NCI-H2107 treated with DMSO at 0.1 percent for 48 hours (cell line): Measurements from ENCODE around the gene ARID5A.
"Not testable (repeated sequence)": the region's sequence is repeated elsewhere in the genome, so short reads cannot be mapped to it uniquely, and the experiment has no call there.

Experiments used
- DNase-seq: peaks from one replicate; lab custom pipeline; 2025; ENCODE audit not compliant: unreplicated experiment; lab: John Stamatoyannopoulos, UW

Gene ARID5A

DNA sequence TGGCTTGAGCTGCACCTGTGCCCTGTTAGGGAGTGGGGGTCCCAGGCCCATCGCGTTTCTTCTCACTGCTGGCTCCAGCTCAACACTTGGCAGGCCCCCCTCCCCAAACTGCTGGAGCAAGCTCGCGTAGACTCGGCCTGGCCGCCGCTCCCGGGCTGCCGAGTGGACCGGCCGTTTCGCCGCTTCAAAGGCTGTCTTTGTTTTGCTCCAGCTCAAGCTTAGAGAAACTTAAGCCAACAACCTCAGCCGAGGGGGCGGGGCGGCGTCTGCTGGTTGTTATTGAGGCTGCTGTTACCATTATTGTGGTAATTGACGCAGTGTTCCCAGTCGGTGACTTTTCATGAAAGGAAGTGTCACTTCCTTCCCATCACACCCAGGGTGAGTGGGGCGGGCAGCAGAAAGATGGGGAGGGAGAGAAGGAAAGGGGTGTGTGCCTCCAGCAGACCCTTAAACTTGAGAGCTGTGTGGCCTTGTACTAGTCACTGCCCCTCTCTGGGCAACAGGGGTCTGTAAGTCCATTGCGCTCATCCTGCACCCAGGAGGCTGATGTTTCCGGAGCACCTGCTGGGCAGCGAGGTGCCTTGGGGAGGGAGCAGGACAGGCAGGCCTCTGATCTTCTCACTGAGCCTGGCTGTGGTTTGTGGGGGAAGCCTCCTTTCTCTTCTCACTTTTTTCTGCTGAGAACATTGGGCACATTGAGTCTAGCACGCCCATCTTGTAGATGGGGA lies 2.1 kb downstream of the ARID5A start:
- DNase-seq: no peak

DNA sequence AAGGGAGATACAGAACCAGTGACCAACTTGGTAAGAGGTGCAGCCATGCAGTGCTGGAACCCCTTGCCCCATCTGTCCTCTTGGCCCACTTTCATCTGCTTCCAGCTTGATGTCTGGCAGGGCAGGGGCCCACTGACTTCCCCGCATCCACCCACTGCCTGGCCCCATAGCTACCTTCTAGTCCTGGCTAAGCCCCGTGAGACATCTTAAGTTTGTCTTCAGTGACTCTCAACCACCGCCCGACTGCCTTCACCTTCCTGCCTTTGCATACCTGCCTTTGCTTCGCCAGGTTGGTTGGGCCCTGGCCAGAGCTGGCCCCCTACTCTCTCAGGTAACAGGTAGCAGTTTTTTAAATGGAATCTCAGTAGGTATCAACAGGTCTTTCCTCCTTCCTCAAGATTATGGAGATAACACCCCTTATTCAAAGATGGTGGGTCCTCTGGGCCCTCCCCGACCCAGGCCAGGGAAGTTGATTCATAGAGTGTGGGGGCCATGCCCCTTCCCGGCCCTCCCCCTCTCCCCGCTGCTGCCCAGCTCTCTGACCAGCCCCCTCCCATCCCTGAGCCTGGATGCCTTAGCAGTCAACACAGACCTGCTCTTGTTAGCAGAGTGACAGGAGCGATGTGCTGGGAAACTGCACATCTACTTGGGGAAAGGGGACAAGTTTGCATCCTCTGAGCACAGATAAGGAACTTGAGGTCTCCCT lies 2.8 kb downstream of the ARID5A start:
- no peak for DNase-seq

GRCh38 chr2:96540136-96540535 lies 3.6 kb downstream of the ARID5A start:
- DNase-seq: no peak

- no peak for DNase-seq
Observed at GRCh38 chr2:96541398-96542152, 5.0 kb downstream of the ARID5A start.

DNA sequence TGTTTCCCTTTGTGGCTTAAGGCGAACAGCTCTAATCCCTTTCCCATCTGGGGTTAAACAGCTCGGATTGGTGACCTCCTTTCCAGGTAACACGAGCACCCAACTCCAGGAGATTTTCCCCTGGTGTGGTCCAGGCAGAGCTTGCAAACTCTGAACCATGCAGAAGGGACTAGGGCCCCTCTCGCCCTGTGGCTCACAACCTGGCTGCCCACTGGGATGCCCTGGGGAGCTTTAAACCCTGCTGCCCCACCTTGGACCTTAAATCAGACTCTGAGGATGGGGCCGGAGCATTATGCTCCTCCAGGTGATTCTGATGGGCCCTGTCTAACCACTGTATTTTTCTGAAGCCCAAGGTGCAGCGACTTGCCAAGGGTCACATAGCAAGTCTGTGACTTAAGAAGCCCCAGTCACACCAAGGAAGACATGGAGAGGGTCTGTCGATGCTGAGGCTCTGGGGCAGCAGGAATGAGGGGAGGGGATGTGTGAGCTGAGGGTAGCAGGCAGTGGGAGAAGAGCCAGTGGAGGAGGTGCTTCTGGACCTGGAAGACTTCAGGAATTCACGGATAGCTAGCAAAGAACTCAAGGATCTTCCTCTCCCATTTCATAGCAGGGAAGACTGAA lies 5.9 kb downstream of the ARID5A start:
- DNase-seq: no peak

GRCh38 chr2:96546321-96546720 lies 9.8 kb downstream of the ARID5A start:
- no peak for DNase-seq

GRCh38 chr2:96546797-96547196 lies 10.2 kb downstream of the ARID5A start:
- no peak for DNase-seq

GRCh38 chr2:96547203-96547641 lies 10.7 kb downstream of the ARID5A start:
- DNase-seq: no peak

DNA sequence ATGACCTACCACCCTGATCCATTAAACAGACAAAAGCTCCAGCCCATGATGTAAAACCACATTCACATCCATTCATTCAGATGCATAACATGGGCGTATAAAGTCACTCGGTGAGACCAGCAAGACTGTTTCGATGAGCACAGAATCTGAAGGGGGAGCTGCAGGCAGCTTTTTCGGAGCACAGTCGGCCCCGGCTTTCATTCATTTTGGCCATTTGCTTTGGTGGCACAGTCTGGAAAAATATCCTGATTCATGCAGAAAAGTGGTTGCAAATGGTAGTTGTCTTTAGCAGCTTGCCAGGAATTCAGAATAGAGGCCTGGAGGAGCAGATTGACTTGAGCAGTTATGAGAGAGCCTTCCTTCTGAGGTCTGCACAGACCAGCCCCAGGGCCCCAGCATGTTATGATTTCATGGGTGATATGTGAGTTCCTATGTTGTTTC lies 11.2 kb downstream of the ARID5A start:
- DNase-seq: no peak

DNA sequence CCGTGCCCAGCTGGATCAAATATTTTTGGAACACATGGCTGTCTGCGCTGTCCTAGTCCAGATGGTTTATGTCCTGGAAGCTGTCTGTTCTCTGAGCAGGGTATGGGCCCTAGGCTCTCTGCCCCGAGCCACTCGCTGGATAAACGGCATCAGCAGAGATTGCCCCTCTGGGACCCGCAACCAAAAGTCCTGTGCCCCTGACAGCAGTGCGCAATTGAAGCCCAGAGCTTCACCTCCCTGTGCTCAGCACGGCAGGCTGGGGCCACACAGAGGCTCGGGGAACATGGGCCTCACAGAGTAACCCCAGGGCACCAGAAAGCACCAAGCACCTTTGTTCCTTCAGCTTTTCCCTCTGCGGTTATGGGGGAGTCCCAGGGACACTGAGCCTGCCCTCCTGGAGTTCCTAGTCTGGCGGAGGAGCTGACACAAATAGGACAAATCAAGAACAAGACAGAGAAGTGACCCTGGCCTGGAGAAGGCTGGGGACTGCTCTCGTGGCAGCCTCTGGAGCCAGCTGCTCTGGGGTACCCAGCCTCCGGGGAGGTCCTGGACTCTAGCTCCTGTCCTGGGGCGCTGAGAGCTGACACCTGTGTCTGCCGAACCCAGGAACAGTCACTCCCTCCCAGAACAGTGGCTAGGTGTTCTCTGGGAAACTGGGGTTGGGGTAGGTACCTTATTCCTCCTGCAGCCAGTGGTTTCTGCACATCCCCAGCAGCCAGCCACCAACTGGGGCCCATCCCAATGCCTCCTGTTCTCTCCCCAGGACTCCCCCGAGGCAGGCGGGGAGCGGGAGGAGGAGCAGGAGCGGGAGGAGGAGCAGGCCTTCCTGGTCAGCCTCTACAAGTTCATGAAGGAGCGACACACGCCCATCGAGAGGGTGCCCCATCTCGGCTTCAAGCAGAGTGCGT lies 12.3 kb downstream of the ARID5A start:
- no peak for DNase-seq

DNA sequence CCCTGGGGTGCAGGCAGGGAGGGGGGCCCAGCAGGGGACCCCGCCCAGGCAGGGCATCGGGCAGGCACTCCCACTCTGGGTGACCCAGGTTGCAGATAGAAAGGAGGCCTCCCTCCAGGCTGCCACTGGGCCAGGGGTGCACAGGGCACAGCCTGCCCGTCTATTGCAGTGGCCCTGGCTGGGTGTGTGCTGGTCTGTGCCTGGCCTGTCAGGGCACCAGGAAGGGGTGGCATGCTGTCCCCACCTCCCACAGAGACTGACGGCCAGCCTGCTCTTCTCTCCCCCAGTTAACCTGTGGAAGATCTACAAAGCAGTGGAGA lies 12.9 kb downstream of the ARID5A start:
- no peak for DNase-seq

GRCh38 chr2:96549967-96550786 lies 13.6 kb downstream of the ARID5A start:
- DNase-seq: no peak

GRCh38 chr2:96550787-96551604 lies 14.4 kb downstream of the ARID5A start:
- DNase-seq: no peak

DNA sequence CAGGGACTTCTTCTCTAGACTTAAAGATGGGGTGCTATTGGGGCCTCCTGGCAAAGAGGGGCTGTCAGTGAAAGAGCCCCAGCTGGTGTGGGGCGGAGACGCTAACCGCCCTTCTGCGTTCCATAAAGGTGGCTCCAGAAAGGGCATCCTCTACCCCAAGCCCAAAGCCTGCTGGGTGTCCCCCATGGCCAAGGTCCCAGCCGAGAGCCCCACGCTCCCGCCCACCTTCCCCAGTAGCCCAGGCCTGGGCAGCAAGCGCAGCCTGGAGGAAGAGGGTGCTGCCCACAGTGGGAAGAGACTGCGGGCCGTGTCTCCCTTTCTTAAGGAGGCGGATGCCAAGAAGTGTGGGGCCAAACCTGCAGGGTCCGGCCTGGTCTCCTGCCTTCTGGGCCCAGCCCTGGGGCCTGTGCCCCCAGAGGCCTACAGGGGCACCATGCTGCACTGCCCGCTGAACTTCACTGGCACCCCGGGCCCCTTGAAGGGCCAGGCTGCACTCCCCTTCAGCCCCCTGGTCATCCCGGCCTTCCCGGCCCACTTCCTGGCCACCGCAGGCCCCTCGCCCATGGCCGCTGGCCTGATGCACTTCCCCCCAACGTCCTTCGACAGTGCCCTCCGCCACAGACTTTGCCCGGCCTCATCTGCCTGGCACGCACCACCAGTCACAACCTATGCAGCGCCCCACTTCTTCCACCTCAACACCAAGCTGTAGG lies 15.2 kb downstream of the ARID5A start:
- DNase-seq: no peak

- no peak for DNase-seq
Observed at GRCh38 chr2:96552315-96553175, 16.0 kb downstream of the ARID5A start.

DNA sequence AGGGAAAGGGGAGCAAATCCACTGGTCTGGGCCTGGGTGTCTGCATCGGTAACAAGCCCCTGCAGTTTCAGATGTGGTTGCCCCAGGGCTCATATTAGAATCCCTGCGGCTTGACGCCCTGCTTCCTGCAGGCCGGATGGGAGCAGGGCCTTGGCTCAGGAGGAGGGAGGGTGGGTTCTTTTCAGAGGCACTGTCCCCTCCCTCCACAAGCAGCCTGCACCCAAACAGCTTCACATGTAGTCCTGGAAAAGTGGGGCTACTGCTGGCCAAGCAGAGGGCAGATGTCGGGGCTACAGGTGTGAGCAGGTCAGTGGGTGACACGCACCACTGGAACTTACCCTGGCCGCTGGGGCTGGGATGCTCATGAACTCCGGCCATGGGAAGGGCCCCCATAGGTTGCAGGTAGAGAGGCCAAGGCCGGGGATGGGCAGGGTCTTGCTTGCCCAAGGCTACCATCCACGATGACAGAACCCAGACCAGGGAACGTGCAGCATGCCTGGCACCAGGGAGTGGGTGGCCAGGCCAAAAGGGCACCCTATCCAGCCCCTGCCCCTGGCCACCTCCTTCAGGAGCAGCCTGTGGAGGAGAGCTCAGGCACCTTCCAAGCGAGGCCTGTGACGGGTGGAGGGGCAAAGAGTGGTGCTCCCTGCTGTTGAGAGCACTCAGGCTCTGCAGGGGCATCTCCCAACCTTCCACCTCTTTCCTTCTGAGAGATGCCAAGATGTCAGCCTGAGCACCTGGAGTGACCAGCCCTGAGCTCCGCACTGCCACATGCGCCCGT lies 16.8 kb downstream of the ARID5A start:
- DNase-seq: no peak

DNA sequence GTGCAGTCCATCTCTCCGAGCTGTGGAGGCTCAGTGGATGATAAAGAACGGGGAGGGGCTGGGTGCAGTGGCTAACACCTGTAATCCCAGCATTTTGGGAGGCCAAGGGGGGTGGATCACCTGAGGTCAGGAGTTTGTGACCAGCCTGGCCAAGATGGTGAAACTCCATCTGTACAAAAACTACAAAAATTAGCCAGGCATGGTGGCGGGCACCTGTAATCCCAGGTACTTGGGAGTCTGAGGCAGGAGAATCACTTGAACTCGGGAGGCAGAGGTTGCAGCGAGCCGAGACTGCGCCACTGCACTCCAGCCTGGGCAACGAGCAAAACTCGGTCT lies 17.4 kb downstream of the ARID5A start:
- not testable (repeated sequence) for DNase-seq
